Heart right ventricle (tissue), 16 donors: ENCODE data around the gene IDH2. TPM values are rescaled to one million over a fixed set of nuclear protein-coding genes. Genes with fewer than 3 reads are reported as not detected.

Source experiments
- ATAC-seq, 8 donors: fragments of 200-7000 bp; cut with Tn5 transposase; one replicate each; pipeline ENCODE4 v1.9.1; 2020; ENCODE audit warnings: mild to moderate bottlenecking in 8 of 8, moderate library complexity in 8 of 8, moderate number of reproducible peaks in 1 of 8
- DNase-seq, 2 donors: peaks; one replicate each; pipeline ENCODE4 v3.0.0-alpha.2; 2020
- H3K27ac ChIP-seq, 10 donors: fragments of 200-600 bp; sonication (generic) in 2 of 10; one replicate each; pipeline versions ENCODE4 v1.5.0 to v1.8.0; 2020 to 2022; ENCODE audit warnings: mild to moderate bottlenecking in 3 of 10
- H3K27me3 ChIP-seq, 7 donors: fragments of 200-600 bp; one replicate each; pipeline ENCODE4 v1.8.0; 2021 to 2022; ENCODE audit warnings: mild to moderate bottlenecking in 2 of 7
- H3K36me3 ChIP-seq, 9 donors: fragments of 200-600 bp; sonication (generic) in 1 of 9; one replicate each; pipeline versions ENCODE4 v1.5.0 to v1.8.0; 2020 to 2022; ENCODE audit warnings: mild to moderate bottlenecking in 2 of 9
- H3K4me1 ChIP-seq, 9 donors: fragments of 200-600 bp; sonication (generic) in 1 of 9; one replicate each; pipeline versions ENCODE4 v1.5.0 to v1.8.0; 2020 to 2022; ENCODE audit warnings: mild to moderate bottlenecking in 4 of 9
- H3K4me3 ChIP-seq, 10 donors: fragments of 200-600 bp; sonication (generic) in 2 of 10; one replicate each; pipeline versions ENCODE4 v1.5.0 to v1.8.0; 2020 to 2022; ENCODE audit warnings: mild to moderate bottlenecking in 7 of 10, moderate library complexity in 2 of 10
- H3K9me3 ChIP-seq, 11 donors: fragments of 200-600 bp in 10 of 11; sonication (generic) in 2 of 11; one replicate each; pipeline versions ENCODE4 v1.5.0 to v1.8.0; 2013 to 2022; ENCODE audit warnings: mild to moderate bottlenecking in 2 of 11, control low read depth in 1 of 11, moderate library complexity in 1 of 11
- WGBS, 2 donors: extraction: QIAGEN DNeasy Blood & Tissue Kit; methylation state at CpG; one replicate each; pipeline ENCODE4 v1.1.7; 2013; ENCODE audit warnings: inconsistent platforms in 1 of 2; 5-methylcytosine and 5-hydroxymethylcytosine counted together
- intact Hi-C, 10 donors: fragments of 100-400 bp; cut with DNase I; formaldehyde crosslinking; loops; one replicate each; pipeline versions ENCODE4 v1.11.1 to v1.14.2; 2022
- polyA plus RNA-seq, 2 donors: library from polyadenylated mRNA; stranded (reverse); fragments of 200-250 nt; gene quantifications; one replicate each; pipeline ENCODE4 v1.2.3, GENCODE V29; 2013
- total RNA-seq, 10 donors: library from RNA; stranded (reverse); fragmentation: NEBNext Ultra II Directional in 3 of 10; extraction: Animal tissue kit (Norgen Biotek cat#: 25700) in 3 of 10; gene quantifications; one replicate each; pipeline versions ENCODE4 v1.2.1 to v1.2.4, GENCODE V29; 2021 to 2023
- TF ChIP-seq, protein P1 (sequence below), 9 donors: fragments of 200-600 bp; sonication (generic) in 2 of 9; IDR thresholded peaks; one replicate each; pipeline versions ENCODE4 v1.5.0 to v1.8.0; 2021 to 2022; ENCODE audit warnings: antibody characterized with exemption in 9 of 9, mild to moderate bottlenecking in 5 of 9, moderate library complexity in 1 of 9
- donor health status: Arrhythmogenic right ventricular cardiomyopathy.
- donor health status: ischemic (EF 13 %, LVEDD 7.1; RV severe dilation, severe dysfunction).
- donor health status: healthy with polysubstance abuse.
- donor health status: DM: no; HTN: yes; CAD: no.
- donor health status: DM: no; HTN: no; CAD: no.
- donor health status: ischemic (EF 25% LVEDD 6.9; RV normal size, moderate dysfunction).
- donor health status: ischemic (EF 25% LVEDD 5.7; RV mildly dilated, moderate dysfunction).
- donor health status: healthy.
- donor health status: DM: yes; HTN: yes; CAD: no.
- donor health status: Ischemic cardiomyopathy.
- donor health status: ischemic (EF 35%, LVEDD 5.7; RV mildly dilated, moderate dysfunction).
- donor health status: nonischemic (EF 11% LVEDD 7.7; RV severe dilation, severe dysfunction).
- donor health status: DM: yes; HTN: yes; CAD: no.
- donor health status: PGD.
- donor health status: ischemic (EF 29% LVEDD 5.4; RV normal size, mild dysfunction).
- donor health status: nonischemic (EF 23%, LVEDD 6.1; RV moderate dilation, normal function).

Gene IDH2
- total and polyA plus RNA-seq, 12 donors, result 279 to 1,135 (median 923) TPM

GRCh38 chr15:90121086-90121485 is 18.8 kb upstream of the IDH2 start:
- no peak for ATAC-seq
- no peaks in the 10 kb centered on the region for H3K9me3 ChIP-seq
- DNase-seq, result no peak
- H3K27ac ChIP-seq, result no peak overlapping the region
- peaks cover 0 to 8% (median 0%) of the 10 kb centered on the region in 9 donors for H3K4me1 ChIP-seq
- H3K27me3 ChIP-seq, result no peaks in the 10 kb centered on the region
- H3K36me3 ChIP-seq, result no peaks in the 10 kb centered on the region
- no peak overlapping the region for H3K4me3 ChIP-seq
- intact Hi-C loops, result no loop called here
- WGBS, 2 donors, result 78 to 85% methylated on average over 6 of the region's 6 CpGs
- TF ChIP-seq, protein P1, sequence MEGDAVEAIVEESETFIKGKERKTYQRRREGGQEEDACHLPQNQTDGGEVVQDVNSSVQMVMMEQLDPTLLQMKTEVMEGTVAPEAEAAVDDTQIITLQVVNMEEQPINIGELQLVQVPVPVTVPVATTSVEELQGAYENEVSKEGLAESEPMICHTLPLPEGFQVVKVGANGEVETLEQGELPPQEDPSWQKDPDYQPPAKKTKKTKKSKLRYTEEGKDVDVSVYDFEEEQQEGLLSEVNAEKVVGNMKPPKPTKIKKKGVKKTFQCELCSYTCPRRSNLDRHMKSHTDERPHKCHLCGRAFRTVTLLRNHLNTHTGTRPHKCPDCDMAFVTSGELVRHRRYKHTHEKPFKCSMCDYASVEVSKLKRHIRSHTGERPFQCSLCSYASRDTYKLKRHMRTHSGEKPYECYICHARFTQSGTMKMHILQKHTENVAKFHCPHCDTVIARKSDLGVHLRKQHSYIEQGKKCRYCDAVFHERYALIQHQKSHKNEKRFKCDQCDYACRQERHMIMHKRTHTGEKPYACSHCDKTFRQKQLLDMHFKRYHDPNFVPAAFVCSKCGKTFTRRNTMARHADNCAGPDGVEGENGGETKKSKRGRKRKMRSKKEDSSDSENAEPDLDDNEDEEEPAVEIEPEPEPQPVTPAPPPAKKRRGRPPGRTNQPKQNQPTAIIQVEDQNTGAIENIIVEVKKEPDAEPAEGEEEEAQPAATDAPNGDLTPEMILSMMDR (IDR thresholded peaks at IDR 0.05), result no peak

DNA sequence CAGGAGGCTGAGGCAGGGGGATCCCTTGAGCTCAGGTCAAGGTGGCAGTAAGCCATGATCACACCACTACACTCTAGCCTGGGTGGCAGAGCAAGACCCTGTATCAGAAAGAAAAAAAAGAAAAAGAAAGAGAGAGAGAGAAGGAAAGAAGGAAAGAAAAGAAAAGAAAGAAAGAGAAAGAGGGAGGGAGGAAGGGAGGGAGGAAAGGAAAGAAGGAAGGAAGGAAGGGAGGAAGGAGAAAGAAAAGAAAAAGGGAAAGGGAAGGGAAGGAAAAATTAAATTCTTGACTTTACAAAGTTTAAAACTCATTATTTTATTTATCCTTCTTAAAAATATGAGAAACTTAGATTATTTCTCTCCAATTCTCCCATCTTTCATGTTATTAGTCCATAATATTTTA is 17.1 kb upstream of the IDH2 start:
- Histone ChIP-seq H3K4me3 (no peak overlapping the region), H3K27me3 (no peaks in the 10 kb centered on the region), H3K27ac (no peak overlapping the region), H3K9me3 (peaks cover 0 to 15% (median 6%) of the 10 kb centered on the region in 11 donors), H3K36me3 (no peaks in the 10 kb centered on the region), H3K4me1 (no peaks in the 10 kb centered on the region)
- intact Hi-C loops, result no loop called here
- DNase-seq (no peak), ATAC-seq (no peak)
- TF ChIP-seq, protein P1 (IDR thresholded peaks at IDR 0.05), result no peak

GRCh38 chr15:90115783-90116182 is 13.5 kb upstream of the IDH2 start:
- intact Hi-C loops, result no loop called here
- Histone ChIP-seq H3K4me3 (no peak overlapping the region), H3K4me1 (no peaks in the 10 kb centered on the region), H3K36me3 (no peaks in the 10 kb centered on the region), H3K9me3 (peaks cover 0 to 24% (median 7%) of the 10 kb centered on the region in 11 donors), H3K27ac (no peak overlapping the region), H3K27me3 (no peaks in the 10 kb centered on the region)
- no peak for DNase-seq
- no peak for ATAC-seq
- WGBS, 2 donors, result 91 to 95% methylated on average over 2 of the region's 2 CpGs
- TF ChIP-seq, protein P1 (IDR thresholded peaks at IDR 0.05), result no peak

DNA sequence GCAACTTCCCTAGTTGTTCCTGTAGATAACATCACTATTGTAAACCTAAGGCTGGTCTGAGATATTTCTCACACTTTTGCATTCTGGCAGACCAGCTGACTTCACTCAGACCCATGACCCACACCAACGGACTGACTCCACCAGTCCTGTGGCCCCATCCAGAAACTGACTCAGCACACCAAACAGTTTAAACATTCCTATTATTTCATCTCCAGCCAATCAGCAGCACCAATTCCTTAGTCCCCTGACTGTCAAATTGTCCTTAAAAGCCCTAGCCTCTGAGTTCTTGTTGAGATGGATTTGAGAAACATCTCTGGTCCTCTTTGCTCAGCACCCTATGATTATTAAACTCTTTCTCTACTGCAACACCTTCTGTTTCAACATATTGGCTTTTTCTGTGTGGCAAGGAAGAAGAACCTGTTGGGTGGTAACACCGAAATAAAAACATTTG is 12.2 kb upstream of the IDH2 start:
- no peak for DNase-seq
- TF ChIP-seq, protein P1 (IDR thresholded peaks at IDR 0.05), result no peak
- Histone ChIP-seq H3K27me3 (no peaks in the 10 kb centered on the region), H3K9me3 (peaks cover 0 to 24% (median 7%) of the 10 kb centered on the region in 11 donors), H3K36me3 (no peaks in the 10 kb centered on the region), H3K27ac (no peak overlapping the region), H3K4me1 (no peaks in the 10 kb centered on the region), H3K4me3 (no peak overlapping the region)
- 71 to 80% methylated on average over 2 of the region's 2 CpGs for WGBS, 2 donors
- intact Hi-C loops, result no loop called here
- ATAC-seq, result no peak
